ENCODE results near the gene FAM184A. TPM values are rescaled to one million over a fixed set of nuclear protein-coding genes. Genes with fewer than 3 reads are reported as not detected.

Gene FAM184A
- total and polyA plus RNA-seq, 2 experiments from 2014 or later, result 13.7 to 18.6 TPM

- H3K36me3 ChIP-seq (ENCODE audit: insufficient read depth), result peaks cover 13% of the 10 kb centered on the region; the same call in 1 of the 2 replicates
- H3K27me3 ChIP-seq (ENCODE audit: insufficient read depth), result no peaks in the 10 kb centered on the region
- H3K27ac ChIP-seq (ENCODE audit: low read depth), result peak within 1 kb of the TSS; percentile 99
- H3K4me3 ChIP-seq, result peak within 1 kb of the TSS; percentile 99
- H4K20me1 ChIP-seq (replicated peaks; ENCODE audit: insufficient read depth), result peaks cover 14% of the 10 kb centered on the region
- H3K9me2 ChIP-seq (ENCODE audit: insufficient read depth), result no peaks in the 10 kb centered on the region; the same call in 1 of the 2 replicates
- TF ChIP-seq POLR2AphosphoS5 (IDR thresholded peaks at IDR 0.05; ENCODE audit: low read depth), result peak; percentile 59
- no peak for TF ChIP-seq EZH2phosphoT487 (IDR thresholded peaks at IDR 0.05; ENCODE audit: unreplicated experiment)
- TF ChIP-seq EZH2 (IDR thresholded peaks at IDR 0.05; ENCODE audit: low read depth, unreplicated experiment), result no peak
- peak; percentile 27; the same call in 1 of the 2 replicates for TF ChIP-seq CREB1 (CRISPR knock-in tag; IDR thresholded peaks at IDR 0.05; ENCODE audit: low read depth)
- 0 out of 2 replicates have a peak, but pooled peaks cover 2% of the 10 kb centered on the region for H3F3A ChIP-seq (replicated peaks; ENCODE audit: low read depth)
- peaks cover 22% of the 10 kb centered on the region for H3K9me3 Mint-ChIP-seq
- H3K27me3 Mint-ChIP-seq (ENCODE audit: insufficient read depth, low read depth, poor library complexity), result peaks cover 2% of the 10 kb centered on the region
- peaks cover 67% of the 10 kb centered on the region for H3K79me2 ChIP-seq (replicated peaks; ENCODE audit: insufficient read depth)
- H3K27ac Mint-ChIP-seq, result peak within 1 kb of the TSS; percentile 94
- H3K4me3 Mint-ChIP-seq, result peak within 1 kb of the TSS; percentile 84
- H3K36me3 Mint-ChIP-seq (ENCODE audit: low read depth), result peaks cover 53% of the 10 kb centered on the region
- ATAC-seq (peak; percentile 97), DNase-seq (ENCODE audit: low spot score) (peak; percentile 97)
- peak within 1 kb of the TSS; percentile 99 for H3K4me2 ChIP-seq
- H2AFZ ChIP-seq, result peak within 1 kb of the TSS; percentile 100
- peaks cover 7% of the 10 kb centered on the region for H3K4me1 ChIP-seq (ENCODE audit: insufficient read depth)
- peaks cover 18% of the 10 kb centered on the region for H3K4me1 Mint-ChIP-seq
These were observed 143.8 kb downstream of the FAM184A start, which contains the start of gene MCM9 for GRCh38 chr6:118934461-118935330. Gene MCM9, minus strand, starts transcription at chr6:118935159. Its CDS starts 3,436 bp downstream, at chr6:118931723.

- Mint-ChIP-seq H3K9me3 (peaks cover 15% of the 10 kb centered on the region), H3K27me3 (ENCODE audit: insufficient read depth, low read depth, poor library complexity) (peaks cover 2% of the 10 kb centered on the region), H3K4me3 (peak overlapping the region; percentile 84), H3K4me1 (peaks cover 18% of the 10 kb centered on the region), H3K27ac (no peak overlapping the region), H3K36me3 (ENCODE audit: low read depth) (peaks cover 52% of the 10 kb centered on the region)
- Histone ChIP-seq H3K27me3 (ENCODE audit: insufficient read depth) (no peaks in the 10 kb centered on the region), H2AFZ (no peak overlapping the region), H3K79me2 (replicated peaks; ENCODE audit: insufficient read depth) (peaks cover 62% of the 10 kb centered on the region), H4K20me1 (replicated peaks; ENCODE audit: insufficient read depth) (peaks cover 14% of the 10 kb centered on the region), H3K4me2 (peak overlapping the region; percentile 99), H3K27ac (ENCODE audit: low read depth) (no peak overlapping the region), H3K4me1 (ENCODE audit: insufficient read depth) (peaks cover 7% of the 10 kb centered on the region), H3K4me3 (peak overlapping the region; percentile 99), H3K36me3 (ENCODE audit: insufficient read depth) (peaks cover 13% of the 10 kb centered on the region; the same call in 1 of the 2 replicates), H3F3A (replicated peaks; ENCODE audit: low read depth) (0 out of 2 replicates have a peak, but pooled peaks cover 2% of the 10 kb centered on the region), H3K9me2 (ENCODE audit: insufficient read depth) (no peaks in the 10 kb centered on the region)
- no peak for DNase-seq (ENCODE audit: low spot score)
- ATAC-seq, result no peak
- no peak for TF ChIP-seq CREB1 (CRISPR knock-in tag; IDR thresholded peaks at IDR 0.05; ENCODE audit: low read depth)
- TF ChIP-seq ETS1 (IDR thresholded peaks at IDR 0.05), result no peak
- no peak for TF ChIP-seq ZNF114 (CRISPR knock-in tag; IDR thresholded peaks at IDR 0.05)
- no peak for TF ChIP-seq STAT1 (IDR thresholded peaks at IDR 0.05; ENCODE audit: unreplicated experiment)
- no peak for TF ChIP-seq JUNB (IDR thresholded peaks at IDR 0.05; ENCODE audit: unreplicated experiment)
- no peak for TF ChIP-seq CTCF (conservative IDR thresholded peaks at IDR 0.05; ENCODE audit: low read depth in 2 of 2)
- no peak for TF ChIP-seq EZH2 (IDR thresholded peaks at IDR 0.05; ENCODE audit: low read depth, unreplicated experiment)
- no peak for TF ChIP-seq NANOG (IDR thresholded peaks at IDR 0.05; ENCODE audit: borderline replicate concordance)
These were observed 144.5 kb downstream of the FAM184A start for GRCh38 chr6:118933855-118934460.

Measured in GM23338 (cell line).